ENCODE measurements around the gene OR10P1.

OR10P1 gene

GRCh38 chr12:55659486-55660385, 23.0 kb downstream of the OR10P1 start:
- Histone ChIP-seq H3K9me3 (ENCODE audit: control insufficient read depth, insufficient read depth, low read length) (no peaks in the 10 kb centered on the region), H3K9ac (ENCODE audit: low read depth, low read length) (no peak overlapping the region), H3K4me1 (ENCODE audit: insufficient read depth, low read length) (no peaks in the 10 kb centered on the region)

GRCh38 chr12:55663391-55663790, 26.7 kb downstream of the OR10P1 start:
- H3K4me1 ChIP-seq (ENCODE audit: insufficient read depth, low read length) = no peaks in the 10 kb centered on the region
- no peak overlapping the region for H3K9ac ChIP-seq (ENCODE audit: low read depth, low read length)
- H3K9me3 ChIP-seq (ENCODE audit: control insufficient read depth, insufficient read depth, low read length) = no peaks in the 10 kb centered on the region
- H3K36me3 ChIP-seq (ENCODE audit: insufficient read depth, low read length) = no peaks in the 10 kb centered on the region

More at GRCh38 chr12:55659486-55660385, 23.0 kb downstream of the OR10P1 start:
- no peaks in the 10 kb centered on the region for H3K36me3 ChIP-seq (ENCODE audit: insufficient read depth, low read length)

GRCh38 chr12:55664826-55665225, 28.1 kb downstream of the OR10P1 start:
- no peaks in the 10 kb centered on the region for H3K4me1 ChIP-seq (ENCODE audit: insufficient read depth, low read length)
- H3K36me3 ChIP-seq (ENCODE audit: insufficient read depth, low read length) = no peaks in the 10 kb centered on the region
- H3K9me3 ChIP-seq (ENCODE audit: control insufficient read depth, insufficient read depth, low read length) = no peaks in the 10 kb centered on the region
- no peak overlapping the region for H3K9ac ChIP-seq (ENCODE audit: low read depth, low read length)

GRCh38 chr12:55666508-55666907, 29.8 kb downstream of the OR10P1 start:
- H3K9ac ChIP-seq (ENCODE audit: low read depth, low read length) = no peak overlapping the region
- no peaks in the 10 kb centered on the region for H3K36me3 ChIP-seq (ENCODE audit: insufficient read depth, low read length)
- no peaks in the 10 kb centered on the region for H3K4me1 ChIP-seq (ENCODE audit: insufficient read depth, low read length)
- no peaks in the 10 kb centered on the region for H3K9me3 ChIP-seq (ENCODE audit: control insufficient read depth, insufficient read depth, low read length)

- no peak overlapping the region for H3K9ac ChIP-seq (ENCODE audit: low read depth, low read length)
- H3K9me3 ChIP-seq (ENCODE audit: control insufficient read depth, insufficient read depth, low read length) = no peaks in the 10 kb centered on the region
- no peaks in the 10 kb centered on the region for H3K4me1 ChIP-seq (ENCODE audit: insufficient read depth, low read length)
- H3K36me3 ChIP-seq (ENCODE audit: insufficient read depth, low read length) = no peaks in the 10 kb centered on the region
Measured at GRCh38 chr12:55670276-55670675, 33.6 kb downstream of the OR10P1 start.

- H3K9ac ChIP-seq (ENCODE audit: low read depth, low read length) = no peak overlapping the region
- no peaks in the 10 kb centered on the region for H3K9me3 ChIP-seq (ENCODE audit: control insufficient read depth, insufficient read depth, low read length)
- no peaks in the 10 kb centered on the region for H3K4me1 ChIP-seq (ENCODE audit: insufficient read depth, low read length)
- H3K36me3 ChIP-seq (ENCODE audit: insufficient read depth, low read length) = no peaks in the 10 kb centered on the region
Measured at GRCh38 chr12:55671746-55672145, 35.1 kb downstream of the OR10P1 start.

- no peaks in the 10 kb centered on the region for H3K36me3 ChIP-seq (ENCODE audit: insufficient read depth, low read length)
- no peak overlapping the region for H3K9ac ChIP-seq (ENCODE audit: low read depth, low read length)
- no peaks in the 10 kb centered on the region for H3K4me1 ChIP-seq (ENCODE audit: insufficient read depth, low read length)
- no peaks in the 10 kb centered on the region for H3K9me3 ChIP-seq (ENCODE audit: control insufficient read depth, insufficient read depth, low read length)
Measured at GRCh38 chr12:55673638-55674037, 36.9 kb downstream of the OR10P1 start.

GRCh38 chr12:55675666-55676065, 39.0 kb downstream of the OR10P1 start:
- Histone ChIP-seq H3K4me1 (ENCODE audit: insufficient read depth, low read length) (no peaks in the 10 kb centered on the region), H3K9ac (ENCODE audit: low read depth, low read length) (no peak overlapping the region), H3K36me3 (ENCODE audit: insufficient read depth, low read length) (no peaks in the 10 kb centered on the region), H3K9me3 (ENCODE audit: control insufficient read depth, insufficient read depth, low read length) (no peaks in the 10 kb centered on the region)

GRCh38 chr12:55676707-55677106, 40.0 kb downstream of the OR10P1 start:
- H3K36me3 ChIP-seq (ENCODE audit: insufficient read depth, low read length) = no peaks in the 10 kb centered on the region
- H3K4me1 ChIP-seq (ENCODE audit: insufficient read depth, low read length) = no peaks in the 10 kb centered on the region; the same call in 1 of the 2 replicates
- no peak overlapping the region for H3K9ac ChIP-seq (ENCODE audit: low read depth, low read length)
- no peaks in the 10 kb centered on the region for H3K9me3 ChIP-seq (ENCODE audit: control insufficient read depth, insufficient read depth, low read length)

GRCh38 chr12:55679691-55680090, 43.0 kb downstream of the OR10P1 start:
- H3K4me1 ChIP-seq (ENCODE audit: insufficient read depth, low read length) = no peaks in the 10 kb centered on the region; the same call in 1 of the 2 replicates
- no peaks in the 10 kb centered on the region for H3K36me3 ChIP-seq (ENCODE audit: insufficient read depth, low read length)
- no peak overlapping the region for H3K9ac ChIP-seq (ENCODE audit: low read depth, low read length)
- no peaks in the 10 kb centered on the region for H3K9me3 ChIP-seq (ENCODE audit: control insufficient read depth, insufficient read depth, low read length)

GRCh38 chr12:55681142-55682077, 44.7 kb downstream of the OR10P1 start:
- H3K36me3 ChIP-seq (ENCODE audit: insufficient read depth, low read length) = no peaks in the 10 kb centered on the region
- H3K9ac ChIP-seq (ENCODE audit: low read depth, low read length) = peak overlapping the region; percentile 38; the same call in 1 of the 2 replicates
- H3K9me3 ChIP-seq (ENCODE audit: control insufficient read depth, insufficient read depth, low read length) = no peaks in the 10 kb centered on the region
- no peaks in the 10 kb centered on the region; the same call in 1 of the 2 replicates for H3K4me1 ChIP-seq (ENCODE audit: insufficient read depth, low read length)

- Histone ChIP-seq H3K9me3 (ENCODE audit: control insufficient read depth, insufficient read depth, low read length) (no peaks in the 10 kb centered on the region), H3K9ac (ENCODE audit: low read depth, low read length) (peak overlapping the region; percentile 38; the same call in 1 of the 2 replicates), H3K36me3 (ENCODE audit: insufficient read depth, low read length) (no peaks in the 10 kb centered on the region), H3K4me1 (ENCODE audit: insufficient read depth, low read length) (no peaks in the 10 kb centered on the region; the same call in 1 of the 2 replicates)
Measured at GRCh38 chr12:55682087-55682796, 45.5 kb downstream of the OR10P1 start.

GRCh38 chr12:55683676-55684075, 47.0 kb downstream of the OR10P1 start:
- no peaks in the 10 kb centered on the region for H3K9me3 ChIP-seq (ENCODE audit: control insufficient read depth, insufficient read depth, low read length)
- no peak overlapping the region for H3K9ac ChIP-seq (ENCODE audit: low read depth, low read length)
- H3K36me3 ChIP-seq (ENCODE audit: insufficient read depth, low read length) = peaks cover 6% of the 10 kb centered on the region; the same call in 1 of the 2 replicates
- H3K4me1 ChIP-seq (ENCODE audit: insufficient read depth, low read length) = no peaks in the 10 kb centered on the region; the same call in 1 of the 2 replicates

All from ES-I3 (cell line).